GM12878 (cell line): ENCODE data around the gene SEMA5A. TPM values are rescaled to one million over a fixed set of nuclear protein-coding genes. Genes with fewer than 3 reads are reported as not detected.

Experiments
- ATAC-seq: fragments of 200-7000 bp; cut with Tn5 transposase; 3 replicates; pipeline ENCODE4 v1.9.1; 2020; ENCODE audit warnings: mild to moderate bottlenecking, moderate library complexity
- BruUV-seq: library from RNA; stranded (reverse); fragments of 400-500 nt; replicated peaks from 2 replicates; lab custom pipeline; 2021; lab: Mats Ljungman, UMichigan
- CTCF ChIA-PET: fragments of 300-600 bp; sonication (Branson Sonifier 250); formaldehyde crosslinking; extraction: SDS; loops from one replicate; lab custom pipeline; 2021; ENCODE audit warnings: inconsistent platforms; lab: Yijun Ruan, JAX
- POLR2A ChIA-PET: fragments of 350-600 bp; formaldehyde crosslinking; extraction: SDS; loops from one replicate; lab custom pipeline; 2021; ENCODE audit warnings: inconsistent platforms; lab: Charles Lee
- RAD21 ChIA-PET: fragments of 300-600 bp; sonication (Branson Sonifier 250); formaldehyde crosslinking; loops from one replicate; lab custom pipeline; 2023; ENCODE audit warnings: antibody characterized with exemption; ENCODE audit not compliant: unreplicated experiment; lab: Charles Lee
- SMC1A ChIA-PET: fragments of 300-600 bp; sonication (Branson Sonifier 250); formaldehyde crosslinking; loops from one replicate; lab custom pipeline; 2023; ENCODE audit not compliant: unreplicated experiment, uncharacterized antibody; lab: Charles Lee
- DNase-seq: peaks from one replicate; pipeline ENCODE4 v3.0.0-alpha.2; 2011; ENCODE audit warnings: low read depth, low spot score
- FAIRE-seq: peaks from 3 replicates; lab custom pipeline; 2011; peaks lifted over from hg19 to GRCh38; lab: Jason Lieb, UNC
- H2AFZ ChIP-seq: 2 replicates; pipeline ENCODE4 v1.6.0; 2011; ENCODE audit warnings: low read depth, low read length, control low read depth; ENCODE audit not compliant: control insufficient read depth
- H3K27ac ChIP-seq: 2 replicates; pipeline ENCODE4 v1.5.1; 2011; ENCODE audit warnings: control low read depth; ENCODE audit not compliant: control insufficient read depth, insufficient read depth
- H3K27me3 ChIP-seq, 2 experiments: replicated peaks in 1 of 2; 2 replicates each; pipeline versions ENCODE4 v1.6.0 to v1.6.1; 2011; ENCODE audit warnings: low read length in 1 of 2; ENCODE audit not compliant: control insufficient read depth in 2 of 2, insufficient read depth in 2 of 2
- H3K36me3 ChIP-seq, 2 experiments: 2 replicates each; pipeline ENCODE4 v1.5.1; 2011; ENCODE audit warnings: low read length in 1 of 2; ENCODE audit not compliant: control insufficient read depth in 2 of 2, insufficient read depth in 2 of 2
- H3K4me1 ChIP-seq: 2 replicates; pipeline ENCODE4 v1.6.1; 2011; ENCODE audit warnings: mild to moderate bottlenecking, low read length, moderate library complexity, mixed read lengths; ENCODE audit not compliant: control insufficient read depth, insufficient read depth
- H3K4me2 ChIP-seq: 2 replicates; pipeline ENCODE4 v1.6.0; 2011; ENCODE audit warnings: control low read depth; ENCODE audit not compliant: control insufficient read depth, insufficient read depth
- H3K4me3 ChIP-seq: fragments of 200-600 bp; sonication (generic); 2 replicates; pipeline ENCODE4 v1.5.1; 2016
- H3K79me2 ChIP-seq: 2 replicates; pipeline ENCODE4 v1.6.0; 2011; ENCODE audit warnings: low read length; ENCODE audit not compliant: control insufficient read depth, insufficient read depth
- H3K9ac ChIP-seq: 2 replicates; pipeline ENCODE4 v1.8.0; 2011; ENCODE audit warnings: low read length, control low read depth, mixed read lengths; ENCODE audit not compliant: control insufficient read depth, insufficient read depth
- H3K9me3 ChIP-seq: replicated peaks from 3 replicates; pipeline ENCODE4 v1.5.1; 2011; ENCODE audit warnings: mild to moderate bottlenecking, low read length; ENCODE audit not compliant: control insufficient read depth, insufficient read depth
- H4K20me1 ChIP-seq: 2 replicates; pipeline ENCODE4 v1.6.0; 2011; ENCODE audit not compliant: control insufficient read depth, insufficient read depth
- HDAC6 ChIP-seq: fragments of 200-600 bp; sonication (generic); IDR thresholded peaks from one replicate; pipeline ENCODE4 v1.8.0; 2017; ENCODE audit warnings: antibody characterized with exemption; ENCODE audit not compliant: unreplicated experiment
- IKZF1 ChIP-seq: fragments of 450-650 bp; conservative IDR thresholded peaks from 2 replicates; pipeline ENCODE4 v1.6.1; 2017; ENCODE audit warnings: antibody characterized with exemption, mild to moderate bottlenecking
- IRF3 ChIP-seq: fragments of 450-650 bp; IDR thresholded peaks from 2 replicates; pipeline ENCODE4 v1.6.1; 2014; ENCODE audit warnings: mild to moderate bottlenecking
- MLLT1 ChIP-seq: fragments of 450-650 bp; IDR thresholded peaks from 2 replicates; pipeline ENCODE4 v1.6.1; 2016; ENCODE audit warnings: mild to moderate bottlenecking
- NBN ChIP-seq: fragments of 450-650 bp; IDR thresholded peaks from 2 replicates; pipeline ENCODE4 v1.6.1; 2016
- POLR2AphosphoS5 ChIP-seq: IDR thresholded peaks from 2 replicates; pipeline ENCODE4 v1.6.1; 2011; ENCODE audit warnings: mild to moderate bottlenecking, low read length, inconsistent platforms
- SPI1 ChIP-seq: IDR thresholded peaks from 2 replicates; pipeline ENCODE4 v1.6.1; 2011; ENCODE audit warnings: low read depth, mild to moderate bottlenecking, low read length, moderate library complexity, borderline replicate concordance; ENCODE audit not compliant: insufficient read depth
- ZNF217 ChIP-seq: fragments of 450-650 bp; IDR thresholded peaks from 2 replicates; pipeline ENCODE4 v1.6.1; 2017; ENCODE audit warnings: antibody characterized with exemption, mild to moderate bottlenecking
- ZNF384 ChIP-seq: IDR thresholded peaks from 2 replicates; pipeline ENCODE4 v1.6.1; 2012; ENCODE audit warnings: low read depth, mild to moderate bottlenecking, low read length, improper control_type of control experiment, borderline replicate concordance
- ZNF592 ChIP-seq: fragments of 450-650 bp; IDR thresholded peaks from 2 replicates; pipeline ENCODE4 v1.6.1; 2017; ENCODE audit warnings: mild to moderate bottlenecking, moderate library complexity
- WGBS: methylation state at CpG from one replicate; pipeline ENCODE4 v1.1.6; 2016; ENCODE audit warnings: low lambda C conversion rate; ENCODE audit not compliant: insufficient replicate concordance, insufficient coverage; ENCODE audit errors: missing lambda C conversion rate; 5-methylcytosine and 5-hydroxymethylcytosine counted together
- in situ Hi-C: fragments of 300-500 bp; cut with MboI; formaldehyde crosslinking; loops from 9 replicates; pipeline ENCODE4 v1.14.3; 2018; ENCODE audit warnings: mixed read lengths
- intact Hi-C: fragments of 100-400 bp; cut with micrococcal nuclease; formaldehyde crosslinking; loops from one replicate; pipeline ENCODE4 v1.14.2; 2022; ENCODE audit not compliant: unreplicated experiment
- polyA plus RNA-seq, 11 experiments: library from polyadenylated mRNA; depleted of rRNA in 4 of 11; unstranded in 6 of 11; stranded (reverse) in 5 of 11; fragments of >200 nt; fragmentation: Nextera tagmentation in 4 of 11; fragmentation: Illumina TruSeq in 1 of 11; extraction: Ambion mirVana in 4 of 11; extraction: Trizol in 1 of 11; gene quantifications; 1 replicate in 1 of 11; 2 replicates in 10 of 11; pipeline versions ENCODE4 v1.2.1 to v1.2.3, GENCODE V29; 2011 to 2016; ENCODE audit warnings: inconsistent platforms in 2 of 11, missing spikeins in 2 of 11, low read depth in 1 of 11
- total RNA-seq, 4 experiments: library from RNA; depleted of rRNA in 3 of 4; stranded (reverse); fragments of >200 nt in 3 of 4; fragmentation: Illumina TruSeq in 1 of 4; extraction: Trizol in 1 of 4; gene quantifications; 2 replicates each; pipeline versions ENCODE4 v1.2.1 to v1.2.3, GENCODE V29; 2013 to 2021

Gene SEMA5A
- total and polyA plus RNA-seq, 10 of the 15 experiments (the other 5 are each of a cell fraction or from before 2014, with no cell fraction given), result 0.03 to 2.4 (median 0.09) TPM; not detected in 1

- ChIA-PET RAD21 (no interaction called here), SMC1A (no interaction called here), POLR2A (no interaction called here), CTCF (no interaction called here)
- no peak for ATAC-seq
- Histone ChIP-seq H3K36me3 (no peaks in the 10 kb centered on the region), H3K4me2 (no peak overlapping the region), H3K4me1 (no peaks in the 10 kb centered on the region), H3K27me3 (no peaks in the 10 kb centered on the region), H3K9ac (no peak overlapping the region), H4K20me1 (no peaks in the 10 kb centered on the region), H3K79me2 (no peaks in the 10 kb centered on the region), H3K27ac (no peak overlapping the region), H2AFZ (no peak overlapping the region), H3K9me3 (no peaks in the 10 kb centered on the region; the same call in 2 of the 3 replicates), H3K4me3 (no peak overlapping the region)
- intact Hi-C loops (no loop called here), in situ Hi-C loops (no loop called here)
- TF ChIP-seq NBN, result no peak
- no peak for FAIRE-seq
- WGBS, result 53% methylated on average over 7 of the region's 7 CpGs
- no TSS peak for BruUV-seq
- DNase-seq, result no peak
Measured at GRCh38 chr5:9523090-9523823, 22.6 kb downstream of the SEMA5A start.

- Histone ChIP-seq H3K4me3 (no peak overlapping the region), H2AFZ (no peak overlapping the region), H3K9ac (no peak overlapping the region), H3K27ac (no peak overlapping the region), H3K79me2 (no peaks in the 10 kb centered on the region), H3K4me1 (no peaks in the 10 kb centered on the region), H3K36me3 (no peaks in the 10 kb centered on the region), H3K27me3 (no peaks in the 10 kb centered on the region), H4K20me1 (no peaks in the 10 kb centered on the region), H3K4me2 (no peak overlapping the region), H3K9me3 (no peaks in the 10 kb centered on the region; the same call in 2 of the 3 replicates)
- ChIA-PET SMC1A (no interaction called here), CTCF (interaction anchor here (2.1 kb wide), 1 partner anchor 24 kb away, joined by 11 read pairs; no protein-coding TSS in a partner anchor), POLR2A (no interaction called here), RAD21 (no interaction called here)
- intact Hi-C loops, result no loop called here
- no peak for FAIRE-seq
- no peak for DNase-seq
- BruUV-seq, result no TSS peak
- 44% methylated on average over 4 of the region's 4 CpGs for WGBS
- in situ Hi-C loops, result no loop called here
- ATAC-seq, result peak; percentile 38; the same call in 1 of the 3 replicates
- TF ChIP-seq IKZF1, result no peak
- TF ChIP-seq ZNF217, result no peak
- TF ChIP-seq POLR2AphosphoS5, result no peak
- no peak for TF ChIP-seq HDAC6
- TF ChIP-seq ZNF592, result no peak
- no peak for TF ChIP-seq ZNF384
- no peak for TF ChIP-seq SPI1
- no peak for TF ChIP-seq MLLT1
- TF ChIP-seq IRF3, result no peak
Measured at GRCh38 chr5:9519537-9519936, 26.3 kb downstream of the SEMA5A start.
